GM21526 (cell line): ENCODE results near the gene BECN2.
"Not testable (repeated sequence)": the region's sequence is repeated elsewhere in the genome, so short reads cannot be mapped to it uniquely, and the experiment has no call there.

Experiments
- ATAC-seq: cut with Tn5 transposase; IDR thresholded peaks from one replicate; pipeline ENCODE4 v1.9.1; 2021; ENCODE audit warnings: moderate library complexity; ENCODE audit not compliant: unreplicated experiment, low FRiP score

BECN2 gene

DNA sequence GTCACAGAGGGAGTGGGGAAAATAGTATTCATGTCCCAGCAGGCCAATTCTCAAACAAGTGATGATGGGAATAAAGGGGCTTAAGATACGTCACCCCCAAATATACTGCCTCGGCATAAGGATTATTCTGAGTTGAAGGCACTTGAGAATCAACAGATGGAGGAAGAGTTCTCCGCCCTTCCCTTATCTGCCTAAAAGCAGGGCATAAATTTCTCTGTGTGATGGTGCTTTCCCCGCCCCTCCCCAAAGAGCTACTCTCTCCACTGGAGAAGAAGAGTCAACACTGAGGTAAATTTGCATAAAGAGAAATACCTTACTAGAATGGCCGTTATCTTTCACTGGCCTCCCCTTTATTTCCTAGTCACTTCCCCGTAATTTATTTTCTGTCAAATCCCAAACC, 18.7 kb downstream of the BECN2 start:
- ATAC-seq: no peak

DNA sequence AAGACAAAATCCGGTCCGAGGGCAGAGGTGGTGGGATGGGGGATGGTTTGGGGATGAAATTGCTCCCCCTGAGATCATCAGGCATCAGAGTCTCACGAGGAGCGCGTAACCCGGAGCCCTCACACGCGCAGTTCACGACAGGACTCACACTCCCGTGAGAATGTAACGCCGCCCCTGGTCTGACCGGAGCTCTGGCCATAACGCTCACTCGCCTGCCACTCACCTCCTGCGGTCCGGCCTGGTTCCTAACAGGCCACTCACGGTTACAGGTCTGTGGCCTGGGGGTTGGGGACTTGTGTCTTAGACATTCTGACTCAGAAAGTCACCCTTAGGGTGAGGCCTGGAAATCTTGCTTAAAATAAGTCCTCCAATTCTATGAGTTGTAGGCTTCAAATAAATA, 21.5 kb downstream of the BECN2 start:
- ATAC-seq: no peak

DNA sequence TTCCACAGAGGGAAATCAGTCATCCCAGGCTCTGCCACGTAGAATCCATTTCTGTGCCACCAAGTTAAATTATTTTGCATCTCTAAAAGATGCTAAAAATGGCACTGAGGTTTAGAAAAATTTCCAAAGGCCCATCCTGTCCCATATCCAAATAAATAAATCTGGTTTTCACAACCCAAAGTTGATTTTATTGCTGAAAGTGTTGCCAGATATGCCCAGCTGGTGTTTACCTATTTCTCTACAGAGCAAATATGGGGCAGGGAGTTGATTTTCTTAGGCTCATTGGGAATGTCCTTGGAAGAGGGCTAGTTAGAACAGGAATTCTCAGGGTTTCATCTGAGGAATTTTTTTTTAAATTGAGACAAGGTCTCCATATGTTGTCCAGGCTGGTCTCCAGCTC, 22.4 kb downstream of the BECN2 start:
- ATAC-seq: no peak

DNA sequence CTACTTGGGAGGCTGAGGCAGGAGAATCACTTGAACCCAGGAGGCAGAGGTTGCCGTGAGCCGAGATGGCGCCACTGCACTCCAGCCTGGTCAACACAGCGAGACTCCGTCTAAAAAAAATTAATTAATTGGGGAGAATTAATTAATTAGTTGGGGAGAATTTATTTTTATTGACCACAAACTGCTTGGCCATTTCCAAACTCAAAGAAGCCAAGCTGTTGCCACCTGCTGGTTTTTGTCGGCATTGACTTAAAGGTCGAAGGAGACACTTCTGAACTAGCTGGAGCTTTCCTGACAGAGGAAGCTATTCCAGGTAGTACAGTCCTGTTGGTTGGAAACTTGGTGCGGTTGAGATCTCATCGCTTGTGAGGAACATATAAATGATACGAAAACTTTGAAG, 28.2 kb downstream of the BECN2 start:
- ATAC-seq: no peak

DNA sequence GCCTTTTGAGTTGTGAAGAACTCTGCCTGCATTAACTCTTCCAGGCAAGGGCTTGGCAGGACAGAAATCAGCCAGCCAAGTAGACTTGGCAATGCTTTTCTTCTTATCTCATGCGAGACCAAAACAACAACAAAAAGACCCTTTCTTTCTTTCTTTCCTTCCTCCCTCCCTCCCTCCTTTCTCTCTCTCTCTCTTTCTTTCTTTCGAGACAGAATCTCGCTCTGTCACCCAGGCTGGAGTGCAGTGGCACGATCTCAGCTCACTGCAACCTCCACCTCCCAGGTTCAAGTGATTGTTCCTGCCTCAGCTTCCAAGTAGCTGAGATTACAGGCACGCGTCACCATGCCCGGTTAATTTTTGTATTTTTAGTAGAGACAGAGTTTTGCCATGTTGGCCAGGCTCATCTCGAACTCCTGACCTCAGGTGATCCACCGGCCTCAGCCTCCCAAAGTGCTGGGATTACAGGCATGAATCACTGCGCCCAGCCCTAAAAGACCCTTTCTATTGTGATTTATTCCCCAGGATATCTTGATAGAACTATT, 30.9 kb downstream of the BECN2 start:
- not testable (repeated sequence) for ATAC-seq

DNA sequence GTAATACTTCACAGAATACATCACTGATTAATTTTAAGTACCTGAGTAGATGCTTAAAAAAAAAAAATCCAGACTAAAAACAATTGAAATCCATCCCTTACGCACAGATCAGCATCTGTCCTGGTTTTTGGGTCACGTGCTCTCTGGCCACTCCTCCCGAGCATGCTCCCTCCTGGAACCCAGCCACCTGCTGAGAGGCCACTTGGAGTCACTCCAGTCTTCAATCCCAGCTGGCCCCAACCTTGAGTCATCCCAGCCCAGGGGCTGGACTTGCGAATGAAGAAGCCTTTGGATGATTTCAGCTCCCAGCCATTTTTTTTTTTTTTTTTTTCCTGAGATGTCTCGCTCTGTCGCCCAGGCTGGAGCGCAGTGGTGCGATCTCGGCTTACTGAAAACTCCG, 32.5 kb downstream of the BECN2 start:
- ATAC-seq: no peak

DNA sequence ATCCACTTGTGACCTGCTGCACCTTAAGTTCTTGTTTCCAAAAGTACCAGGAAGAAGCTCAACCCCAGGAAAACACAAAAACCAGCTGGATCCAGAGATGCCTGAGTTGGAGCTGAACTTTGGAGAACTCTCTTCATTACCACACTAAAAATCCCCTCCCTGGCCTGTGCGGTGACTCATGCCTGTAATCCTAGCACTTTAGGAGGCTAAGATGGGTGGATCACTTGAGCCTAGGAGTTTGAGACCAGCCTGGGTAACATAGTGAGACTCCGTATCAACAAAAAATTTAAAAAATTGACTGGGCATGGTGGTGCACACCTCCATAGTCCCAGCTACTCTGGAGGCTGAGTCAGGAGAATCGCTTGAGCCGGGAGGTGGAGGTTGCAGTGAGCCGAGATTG, 35.2 kb downstream of the BECN2 start:
- no peak for ATAC-seq

DNA sequence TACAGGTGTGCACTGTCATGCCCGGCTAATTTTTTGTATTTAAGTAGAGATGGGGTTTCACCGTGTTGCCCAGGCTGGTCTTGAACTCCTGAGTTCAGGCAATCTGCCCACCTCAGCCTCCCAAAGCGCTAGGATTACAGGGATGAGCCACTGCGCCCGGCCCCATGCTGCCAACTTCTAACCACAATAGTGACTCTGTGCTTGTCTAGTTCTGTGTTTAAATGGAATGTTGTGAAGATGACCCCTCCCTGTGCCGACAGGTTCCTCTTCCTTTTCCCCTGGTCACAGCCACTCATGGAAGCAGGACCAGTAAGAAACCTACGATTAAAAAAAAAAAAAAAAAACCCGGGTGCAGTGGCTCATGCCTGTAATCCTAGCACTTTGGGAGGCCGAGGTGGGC, 36.6 kb downstream of the BECN2 start:
- no peak for ATAC-seq

DNA sequence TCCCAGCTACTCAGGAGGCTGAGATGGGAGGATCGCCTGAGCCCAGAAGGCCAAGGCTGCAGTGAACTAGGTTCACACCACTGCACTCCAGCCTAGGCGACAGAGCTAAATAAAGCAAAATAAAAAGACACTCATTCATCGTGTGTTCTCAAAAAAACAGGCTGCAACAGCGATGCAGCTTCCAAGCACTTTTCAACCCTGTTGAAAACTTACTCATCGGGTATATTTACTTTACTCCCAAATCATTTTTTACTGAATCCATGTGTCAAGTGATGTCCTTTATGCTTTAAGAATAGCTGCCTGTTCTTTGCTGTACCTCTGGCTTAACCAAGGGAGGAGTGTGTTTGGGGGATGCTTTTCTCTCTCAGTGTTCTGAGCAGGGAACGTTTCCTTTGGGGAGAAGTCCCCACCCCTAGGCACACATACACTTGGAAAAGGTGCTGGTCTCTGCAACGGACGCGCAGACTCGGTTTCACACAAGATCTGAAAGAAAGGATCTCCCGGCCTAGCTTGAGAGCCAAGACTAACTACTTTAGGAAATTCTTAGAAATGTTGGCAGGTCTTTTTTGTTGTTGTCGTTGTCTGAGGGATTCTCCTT, 39.9 kb downstream of the BECN2 start:
- ATAC-seq: no peak

DNA sequence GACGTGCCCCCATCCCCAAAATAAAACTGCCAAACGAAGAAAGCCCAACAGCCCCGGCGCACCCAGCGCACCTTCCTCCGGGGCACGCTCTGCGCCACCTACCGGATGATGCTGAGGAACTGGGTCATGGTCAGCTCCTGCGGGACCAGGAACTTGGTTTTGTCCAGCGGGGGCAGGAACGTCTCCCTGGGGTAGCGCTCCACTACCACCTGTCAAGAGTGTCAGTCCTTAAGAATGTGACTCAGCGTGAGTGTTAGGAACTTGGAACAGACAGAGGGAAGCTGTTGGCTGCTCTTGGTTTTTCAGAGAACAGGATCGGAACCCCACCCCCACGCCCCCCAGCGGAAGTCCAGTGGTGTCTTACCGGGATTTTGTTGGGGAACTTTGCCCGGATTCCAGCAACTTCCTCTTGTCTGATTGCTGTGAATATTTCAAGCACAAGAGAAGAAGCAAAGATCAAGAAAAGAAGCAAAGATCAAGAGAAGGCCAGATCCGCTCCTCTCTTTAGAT, 40.9 kb downstream of the BECN2 start:
- ATAC-seq: peak; percentile 83

DNA sequence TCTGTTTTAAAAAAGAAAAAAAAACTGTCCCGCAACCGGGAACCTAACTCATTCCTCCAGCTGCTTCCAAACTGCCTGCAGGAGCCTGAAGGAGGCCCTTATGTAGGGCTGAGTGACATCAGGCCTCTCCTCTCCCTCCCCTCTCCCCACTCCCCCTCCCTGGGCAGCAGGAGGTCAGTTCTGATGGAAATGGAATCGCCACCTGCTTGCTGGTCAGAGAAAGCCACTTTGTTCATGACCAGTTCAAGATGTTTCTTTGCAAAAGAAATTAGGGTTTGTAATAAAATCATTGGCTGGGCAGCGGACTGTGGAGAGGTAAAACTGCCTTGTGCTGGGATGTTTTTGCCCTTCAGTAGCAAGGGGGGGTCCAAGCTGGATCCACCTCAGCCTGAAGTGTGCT, 41.5 kb downstream of the BECN2 start, which contains the start of gene MAP1LC3C:
TSS of gene MAP1LC3C (minus strand) at position 73 of the 400 bp plus-strand sequence. CDS start 90 bp downstream, outside the sequence.
- no peak for ATAC-seq

DNA sequence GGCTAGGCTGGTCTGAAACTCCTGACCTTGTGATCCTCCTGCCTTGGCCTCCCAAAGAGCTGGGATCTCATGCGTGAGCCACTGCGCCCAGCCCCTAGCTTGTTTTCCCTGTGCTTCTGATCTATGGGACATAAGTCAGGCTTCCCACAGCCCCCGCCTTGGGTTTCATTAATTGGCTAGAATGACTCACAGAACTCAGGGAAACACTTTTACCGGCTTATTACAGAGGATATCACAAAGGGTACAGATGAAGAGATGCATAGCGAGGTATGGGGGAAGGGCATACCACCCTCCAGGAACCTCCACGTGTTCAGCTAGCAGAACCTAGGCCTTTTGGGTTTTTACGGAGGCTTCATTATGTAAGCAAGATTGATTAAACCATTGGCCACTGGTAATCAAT, 42.9 kb downstream of the BECN2 start:
- ATAC-seq: no peak

DNA sequence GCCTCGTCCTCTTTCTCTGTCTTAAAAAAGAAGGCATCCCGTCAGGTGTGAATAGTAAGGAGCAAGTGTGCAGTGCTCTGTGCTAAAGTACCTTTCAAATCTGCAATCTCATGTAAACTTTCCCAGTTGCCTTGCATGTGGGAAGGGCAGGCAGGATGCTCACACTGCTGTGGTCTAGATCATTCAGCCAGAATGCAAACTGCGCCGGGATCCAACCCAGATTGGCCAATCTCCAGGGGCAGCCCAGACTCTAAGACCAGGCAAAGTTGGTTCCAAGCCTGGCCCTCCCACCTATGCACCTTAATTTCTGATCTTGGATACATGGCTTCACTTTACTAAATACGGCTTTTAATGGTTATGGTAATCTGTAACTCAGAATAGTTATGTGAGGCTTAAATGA, 44.5 kb downstream of the BECN2 start:
- ATAC-seq: no peak

DNA sequence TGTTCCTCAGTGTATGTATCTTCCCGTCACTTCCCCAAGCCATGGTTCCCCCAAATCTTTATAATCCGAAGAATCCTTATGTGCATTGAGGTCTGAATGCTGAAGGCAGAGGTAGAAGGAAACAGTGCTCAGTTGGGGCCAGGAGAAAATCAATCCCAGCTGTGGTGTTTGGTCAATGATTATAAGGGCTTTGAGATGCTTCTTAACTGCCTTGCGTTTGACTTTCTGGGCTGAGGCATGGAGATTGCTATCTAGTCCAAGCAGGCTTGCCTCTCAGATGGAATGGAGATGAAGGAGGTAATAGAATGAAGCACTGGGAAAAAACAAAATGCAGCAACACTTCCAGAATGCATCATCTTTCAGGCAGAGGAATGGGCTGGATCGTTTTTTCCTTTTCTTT, 44.9 kb downstream of the BECN2 start:
- no peak for ATAC-seq

DNA sequence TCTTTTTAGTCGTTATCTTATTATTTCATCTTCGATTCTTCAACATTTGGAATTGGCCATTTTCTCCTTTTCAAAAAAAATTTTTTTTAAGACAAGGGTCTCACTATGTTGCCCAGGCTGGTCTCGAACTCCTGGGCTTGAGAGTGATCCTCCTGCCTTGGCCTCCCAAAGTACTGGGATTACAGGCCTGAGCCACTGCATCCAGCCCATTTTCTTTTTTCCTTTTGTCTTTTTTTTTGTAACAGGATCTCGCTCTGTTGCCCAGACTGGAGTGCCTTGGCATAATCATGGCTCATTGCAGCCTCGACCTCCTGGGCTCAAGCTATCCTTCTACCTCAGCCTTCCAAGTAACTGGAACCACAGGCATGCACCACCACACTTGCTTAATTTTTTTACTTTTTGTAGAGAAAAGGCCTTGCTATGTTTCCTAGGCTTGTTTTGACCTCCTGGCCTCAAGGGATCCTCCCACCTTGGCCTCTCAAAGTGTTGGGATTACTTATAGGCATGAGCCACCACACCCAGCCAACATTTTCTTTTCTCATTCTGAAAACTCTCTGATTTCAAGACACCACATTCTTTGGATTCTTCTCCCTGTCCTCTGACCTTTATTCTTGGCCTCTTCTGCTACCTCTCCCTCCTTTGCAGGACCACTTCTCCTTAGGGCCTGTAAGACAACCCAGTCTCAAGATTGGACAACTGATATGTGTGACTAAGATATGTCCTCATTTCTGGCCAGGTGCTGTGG, 47.4 kb downstream of the BECN2 start:
- ATAC-seq: no peak

DNA sequence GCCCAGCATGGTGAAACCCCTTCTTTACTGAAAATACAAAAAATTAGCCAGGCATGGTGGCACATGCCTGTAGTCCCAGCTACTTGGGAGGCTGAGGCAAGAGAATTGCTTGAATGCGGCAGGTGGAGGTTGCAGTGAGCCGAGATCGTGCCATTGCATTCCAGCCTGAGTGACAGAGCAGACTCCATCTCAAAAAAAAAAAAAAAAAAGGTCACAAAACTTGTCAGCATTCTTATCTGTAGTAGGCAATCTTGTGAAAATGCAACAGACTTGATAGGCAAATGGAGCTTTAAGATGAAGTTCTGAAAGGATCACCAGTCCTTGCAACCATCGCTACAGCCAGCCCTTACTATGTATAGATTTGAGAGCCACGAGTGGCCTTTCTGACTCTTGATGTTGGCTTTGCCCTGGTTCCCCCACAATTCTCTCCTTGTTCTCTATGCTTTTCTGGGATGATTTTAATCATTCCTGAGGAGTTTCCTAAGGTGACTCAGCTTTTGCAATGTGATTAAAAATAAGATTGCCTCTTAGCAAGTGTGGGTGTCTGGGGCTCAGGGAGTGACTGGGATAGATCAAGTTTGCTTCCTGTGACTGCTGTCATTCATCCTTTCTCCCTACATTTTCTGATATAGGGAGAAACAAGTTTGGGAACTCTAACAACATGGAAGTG, 48.4 kb downstream of the BECN2 start:
- no peak for ATAC-seq

DNA sequence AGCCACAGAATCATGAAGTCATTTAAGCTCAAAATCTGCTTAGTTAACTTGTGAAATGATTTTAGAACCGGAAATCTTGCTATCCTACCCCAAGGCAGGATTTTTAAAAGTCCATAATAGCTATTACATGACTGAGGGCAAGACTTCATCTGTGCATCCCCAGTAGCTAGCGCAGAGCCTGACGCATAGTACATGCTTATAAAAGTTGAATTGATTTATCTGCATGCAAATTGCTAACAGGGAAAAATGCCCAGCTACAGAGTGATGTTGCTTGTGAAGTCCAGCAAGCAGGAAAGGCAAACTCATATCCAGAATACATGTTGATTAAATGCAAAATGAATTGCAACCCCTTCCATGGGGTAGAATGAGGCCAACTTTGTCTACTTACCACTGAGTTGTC, 49.4 kb downstream of the BECN2 start:
- ATAC-seq: no peak
